ENCODE measurements around the gene DYSF.

The DYSF gene

GRCh38 chr2:71557321-71557720, 104.0 kb downstream of the DYSF start:
- DNase-seq, result no peak

DNA sequence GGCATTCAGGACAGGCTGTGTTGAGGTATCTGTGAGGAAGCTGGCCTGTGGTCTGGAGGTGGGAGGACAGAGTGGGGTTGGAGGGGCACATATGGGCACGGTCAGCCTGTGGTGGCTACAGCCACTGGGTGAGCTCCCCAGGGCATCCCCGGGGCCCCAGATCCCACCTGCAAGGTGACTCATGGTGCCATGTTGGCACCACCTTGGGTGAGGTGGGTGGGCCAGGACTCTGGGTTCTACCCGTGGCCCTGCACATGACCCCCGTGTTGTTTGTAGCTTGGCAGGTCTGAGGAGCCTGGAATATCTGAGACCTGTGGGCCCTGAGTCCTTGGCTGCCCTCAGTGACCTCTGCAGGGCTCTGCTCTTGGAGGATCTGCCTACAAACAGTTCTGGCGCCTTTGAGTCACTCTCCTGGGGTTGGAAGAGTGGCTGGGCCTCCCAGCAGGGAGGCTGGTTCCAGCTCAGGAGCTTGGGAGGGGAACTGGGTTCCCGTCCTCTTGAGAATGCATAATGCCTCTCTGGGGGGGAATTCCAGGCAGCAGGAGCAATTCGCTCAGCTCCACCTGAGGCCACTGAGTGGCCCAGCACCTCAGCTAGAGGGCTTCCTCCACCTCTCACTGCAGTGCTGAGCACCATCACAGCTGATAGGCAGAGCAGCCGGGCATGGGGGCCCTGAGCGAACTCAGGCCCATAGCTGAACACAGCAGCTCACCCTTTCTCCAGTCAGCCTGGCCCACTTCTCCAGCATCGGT, 105.1 kb downstream of the DYSF start:
- no peak for DNase-seq

DNA sequence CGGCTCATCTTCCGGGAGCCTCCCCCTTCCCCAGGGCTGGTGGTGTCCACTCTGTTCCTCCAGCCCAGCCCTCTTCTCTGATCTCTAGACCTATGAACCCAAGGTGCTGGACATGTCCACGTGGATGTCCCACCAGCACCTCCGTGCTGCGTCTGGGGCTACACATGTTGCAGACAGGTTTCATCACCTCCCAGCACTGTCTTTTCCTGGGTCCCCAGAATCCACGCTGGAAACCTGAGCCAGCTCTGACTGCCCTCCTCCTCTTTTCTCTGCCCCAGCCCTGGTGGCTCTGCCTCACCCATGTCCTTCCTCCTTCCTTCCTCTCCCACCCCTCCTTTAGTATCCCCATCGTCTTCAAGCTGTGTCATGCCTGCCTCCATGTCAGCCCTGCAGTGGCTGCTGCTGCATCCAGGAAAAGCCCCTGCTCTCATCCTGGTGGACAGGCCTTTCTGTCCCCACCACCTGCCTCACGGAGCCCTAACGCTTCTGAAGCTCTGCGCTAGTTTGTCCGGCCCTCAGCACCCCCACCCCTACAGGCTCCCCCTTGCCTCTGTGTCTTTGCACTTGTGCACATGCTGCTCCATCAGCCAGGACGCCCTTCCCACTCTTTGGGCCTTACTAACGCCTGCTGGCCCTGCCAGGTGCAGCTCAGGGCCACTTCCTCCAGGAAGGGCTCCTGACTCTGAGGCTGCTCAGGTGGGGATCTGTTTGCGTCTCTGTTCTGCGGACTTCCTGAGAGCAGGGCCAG, 105.9 kb downstream of the DYSF start:
- DNase-seq, result no peak

DNA sequence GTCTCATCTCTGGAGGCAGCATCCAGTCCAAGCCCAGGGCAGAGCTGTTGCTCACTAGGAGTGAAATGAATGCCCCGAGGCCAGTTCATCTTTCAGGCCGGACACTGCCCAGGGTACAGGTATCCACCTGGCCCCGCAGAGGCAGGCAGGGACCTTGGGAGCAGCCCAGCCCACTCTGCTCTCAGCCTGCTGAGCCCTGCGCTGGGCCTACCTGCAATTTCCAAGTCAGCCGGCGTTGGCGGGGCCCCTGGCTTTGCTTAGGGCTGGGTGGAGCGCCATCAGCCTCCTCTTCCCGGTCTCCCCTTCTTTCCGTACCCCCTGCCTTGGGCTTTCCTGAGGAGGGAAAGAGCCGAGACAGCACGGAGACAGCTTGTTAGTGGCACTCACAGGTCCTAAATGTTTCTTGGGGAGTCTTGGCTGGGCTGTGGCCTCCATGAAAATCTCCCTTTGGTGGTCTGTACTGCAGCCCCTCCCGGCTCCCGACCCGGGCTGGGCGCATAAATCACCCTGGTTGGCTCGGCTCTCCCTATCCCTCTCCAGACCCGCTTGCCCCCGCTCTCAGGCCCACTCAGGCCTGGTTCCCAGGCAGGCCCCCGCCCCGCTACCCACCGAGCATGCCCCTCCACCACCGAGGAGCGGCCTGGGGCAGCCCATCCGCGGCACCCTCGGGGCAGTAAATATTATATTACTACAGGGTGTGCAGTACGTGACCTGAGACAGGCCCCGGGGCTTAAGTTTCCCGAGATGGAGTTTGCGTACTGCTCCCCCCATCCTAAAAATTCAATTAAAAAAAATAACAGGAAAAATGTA, 106.7 kb downstream of the DYSF start:
- no peak for DNase-seq

DNA sequence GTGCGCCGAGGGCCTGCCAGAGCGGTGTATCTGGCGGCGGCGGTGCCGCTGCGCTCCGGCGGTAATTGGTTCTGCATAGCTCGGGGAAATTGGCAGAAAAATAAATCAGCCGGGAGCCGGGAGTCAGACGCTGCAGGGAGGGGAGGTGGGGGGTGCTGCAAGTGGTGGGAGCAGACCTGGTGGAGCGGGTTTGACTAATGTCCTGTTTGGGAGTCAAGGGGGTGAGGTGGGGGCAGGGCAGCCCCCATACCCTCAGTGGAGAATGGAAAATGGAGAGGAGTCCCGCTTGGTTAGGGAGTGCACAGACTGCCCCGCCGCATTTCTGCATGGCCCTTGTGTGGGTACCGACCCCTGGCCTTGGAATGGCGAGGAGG, 107.3 kb downstream of the DYSF start:
- DNase-seq, result no peak

- DNase-seq, result no peak
These were observed 108.3 kb downstream of the DYSF start for GRCh38 chr2:71561441-71562267.

GRCh38 chr2:71562518-71562917, 109.2 kb downstream of the DYSF start:
- no peak for DNase-seq

GRCh38 chr2:71563872-71564271, 110.5 kb downstream of the DYSF start:
- no peak for DNase-seq

DNA sequence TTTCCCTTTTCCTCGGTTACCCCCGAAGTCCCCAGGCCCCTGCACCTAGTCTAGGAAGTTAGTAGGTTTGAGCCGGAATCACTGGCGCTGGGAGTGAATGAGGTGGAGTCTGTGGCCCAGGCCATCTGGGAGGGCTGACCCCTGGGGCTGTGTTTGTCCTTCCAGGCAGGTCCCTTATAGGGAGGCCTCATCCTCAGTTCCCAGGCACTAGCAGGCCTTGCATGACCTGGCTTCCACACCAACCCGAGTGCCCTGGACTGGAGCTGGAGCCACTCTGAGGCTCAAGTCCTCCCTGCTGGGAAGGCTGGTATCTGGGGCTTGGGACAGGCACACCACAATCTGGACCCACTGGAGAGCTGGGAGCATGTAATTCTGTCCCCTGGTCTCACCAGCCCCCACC, 111.0 kb downstream of the DYSF start:
- no peak for DNase-seq

- DNase-seq, result no peak
These were observed 111.4 kb downstream of the DYSF start for GRCh38 chr2:71564790-71565189.

- no peak for DNase-seq
These were observed 113.0 kb downstream of the DYSF start for GRCh38 chr2:71566372-71566771.

GRCh38 chr2:71567625-71568024, 114.3 kb downstream of the DYSF start:
- no peak for DNase-seq

DNA sequence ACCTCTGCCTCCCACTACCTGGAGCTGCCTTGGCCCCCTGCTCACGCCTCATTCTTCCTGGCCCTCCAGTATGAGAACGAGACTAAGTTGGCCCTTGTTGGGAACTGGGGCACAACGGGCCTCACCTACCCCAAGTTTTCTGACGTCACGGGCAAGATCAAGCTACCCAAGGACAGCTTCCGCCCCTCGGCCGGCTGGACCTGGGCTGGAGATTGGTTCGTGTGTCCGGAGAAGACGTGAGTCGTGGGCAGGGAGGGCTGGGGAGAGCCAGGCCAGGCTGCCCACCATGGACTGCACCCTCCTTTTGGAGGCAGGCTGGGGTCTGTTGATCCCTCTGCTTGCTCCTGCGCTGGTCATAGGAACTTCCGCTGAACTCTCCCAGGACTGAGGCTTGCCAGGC, 114.7 kb downstream of the DYSF start:
- no peak for DNase-seq

- DNase-seq, result no peak
These were observed 117.2 kb downstream of the DYSF start for GRCh38 chr2:71570511-71570910.

DNA sequence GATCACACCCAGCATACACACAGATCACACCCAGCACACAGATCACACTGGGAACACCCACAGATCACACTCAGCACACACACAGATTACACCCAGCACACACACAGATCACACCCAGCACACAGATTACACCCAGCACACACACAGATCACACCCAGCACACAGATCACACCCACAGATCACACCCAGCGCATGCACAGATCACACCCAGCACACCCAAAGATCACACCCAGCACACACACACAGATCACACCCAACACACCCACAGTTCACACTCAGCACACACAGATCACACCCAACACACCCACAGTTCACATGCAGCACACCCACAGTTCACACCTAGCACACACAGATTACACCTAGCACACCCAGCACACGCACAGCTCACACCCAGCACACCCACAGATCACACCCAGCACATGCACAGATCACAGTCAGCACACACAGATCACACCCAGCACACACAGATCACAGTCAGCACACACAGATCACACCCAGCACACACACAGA, 117.6 kb downstream of the DYSF start:
- DNase-seq, result no peak

DNA sequence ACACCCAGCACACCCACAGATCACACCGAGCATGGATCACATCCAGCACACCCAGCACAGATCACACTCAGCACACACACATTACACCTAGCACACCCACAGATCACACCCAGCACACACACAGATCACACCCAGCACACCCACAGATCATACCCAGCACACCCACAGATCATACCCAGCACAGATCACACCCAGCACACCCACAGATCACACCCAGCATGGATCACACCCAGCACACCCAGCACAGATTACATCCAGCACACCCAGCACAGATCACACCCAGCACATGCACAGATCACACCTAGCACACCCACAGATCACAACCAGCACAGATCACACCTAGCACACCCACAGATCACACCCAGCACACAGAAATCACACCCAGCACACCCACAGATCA, 118.6 kb downstream of the DYSF start:
- no peak for DNase-seq

DNA sequence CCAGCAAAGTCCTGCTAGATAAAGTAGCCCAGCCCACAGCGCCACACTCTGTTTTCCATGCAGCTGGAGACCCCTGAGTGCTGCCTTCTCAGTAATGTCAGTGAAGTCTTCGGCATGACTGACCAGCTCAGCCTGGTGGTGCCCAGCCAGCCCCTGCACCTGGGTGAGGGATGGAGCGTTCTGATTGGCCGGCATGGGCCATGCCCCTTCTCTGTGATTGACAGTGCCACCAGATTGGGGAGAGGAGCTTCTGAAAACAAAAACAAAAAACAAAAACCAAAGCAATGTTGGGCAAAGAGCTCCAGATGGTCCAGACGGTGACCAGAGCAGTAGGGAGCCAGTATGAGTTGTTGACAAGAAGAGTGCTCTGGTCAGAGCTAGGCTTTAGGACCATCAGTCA, 122.6 kb downstream of the DYSF start:
- DNase-seq, result no peak

DNA sequence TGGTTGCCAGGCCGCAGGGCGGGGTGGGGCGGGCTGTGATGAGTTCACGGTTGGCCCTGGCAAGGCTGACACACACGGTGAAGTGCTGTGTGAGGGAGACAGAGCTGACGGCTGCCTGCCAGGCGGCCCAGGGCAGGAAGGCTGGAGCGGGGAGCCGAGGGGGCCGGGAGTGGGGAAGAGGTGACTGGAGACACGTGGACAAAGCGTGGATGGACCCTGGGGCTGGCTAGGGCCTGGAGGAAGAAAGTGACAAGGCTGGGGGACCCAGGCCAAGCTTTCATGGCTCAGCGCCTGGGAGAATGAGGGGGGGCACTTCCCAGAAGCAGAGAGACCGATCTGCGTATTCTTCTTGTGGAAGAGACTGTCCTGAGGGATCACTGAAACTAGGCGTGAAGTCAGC, 123.2 kb downstream of the DYSF start:
- no peak for DNase-seq

- no peak for DNase-seq
These were observed 123.8 kb downstream of the DYSF start for GRCh38 chr2:71577209-71577608.

GRCh38 chr2:71578767-71579342, 125.5 kb downstream of the DYSF start:
- no peak for DNase-seq

DNA sequence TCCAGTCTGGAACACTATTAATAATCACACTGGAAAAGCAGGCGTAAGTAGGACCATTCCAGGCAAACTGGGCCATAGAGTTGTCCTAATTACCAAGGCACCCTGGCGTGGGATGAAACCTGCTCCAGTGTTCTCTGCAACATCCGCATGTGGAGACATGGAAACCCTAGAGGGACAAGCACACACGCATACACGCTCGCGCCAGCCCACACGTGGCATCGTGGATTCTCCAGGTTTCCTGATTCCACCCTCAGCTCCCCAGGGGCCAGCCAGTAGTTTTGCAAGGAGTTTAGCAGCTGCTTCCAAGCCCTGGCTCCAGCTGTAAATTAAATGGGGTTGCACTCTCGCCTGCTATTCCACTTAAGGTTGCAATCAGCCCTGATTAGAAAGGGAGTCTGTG, 127.7 kb downstream of the DYSF start:
- no peak for DNase-seq

GRCh38 chr2:71583876-71584275, 130.5 kb downstream of the DYSF start:
- DNase-seq, result no peak
